A673 (cell line): ENCODE data around the gene EHHADH.

Experiments
- EZH2 ChIP-seq: fragments of 200-600 bp; sonication (generic); IDR thresholded peaks from 2 replicates; pipeline ENCODE4 v1.6.1; 2017; ENCODE audit warnings: borderline replicate concordance, low read depth, mild to moderate bottlenecking, mixed read lengths, antibody characterized with exemption, low read length; ENCODE audit not compliant: poor library complexity, severe bottlenecking
- TF ChIP-seq, protein P1 (sequence below): fragments of 300-800, 200-600 bp; sonication (generic); conservative IDR thresholded peaks from 2 replicates; pipeline ENCODE4 v1.5.1; 2017; ENCODE audit warnings: low read depth, mild to moderate bottlenecking, antibody characterized with exemption, low read length, moderate library complexity, mixed read lengths

DNA sequence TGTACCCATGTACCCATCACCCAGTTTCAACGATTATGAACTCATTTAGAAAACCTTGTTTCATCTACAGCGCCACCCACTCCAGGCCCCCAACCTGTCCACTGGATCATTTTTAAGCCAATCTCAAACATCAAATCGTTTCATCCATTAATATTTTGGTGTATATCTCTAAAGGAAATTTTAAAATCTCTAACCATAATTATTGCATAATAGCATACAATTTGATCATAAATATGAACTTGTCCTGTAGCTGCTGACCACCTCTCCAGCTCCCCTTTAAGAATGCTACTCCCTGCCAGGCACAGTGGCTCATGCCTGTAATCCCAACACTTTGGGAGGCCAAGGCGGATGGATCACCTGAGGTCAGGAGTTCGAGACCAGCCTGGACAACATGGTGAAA is 98.2 kb downstream of the EHHADH start:
- TF ChIP-seq, protein P1, sequence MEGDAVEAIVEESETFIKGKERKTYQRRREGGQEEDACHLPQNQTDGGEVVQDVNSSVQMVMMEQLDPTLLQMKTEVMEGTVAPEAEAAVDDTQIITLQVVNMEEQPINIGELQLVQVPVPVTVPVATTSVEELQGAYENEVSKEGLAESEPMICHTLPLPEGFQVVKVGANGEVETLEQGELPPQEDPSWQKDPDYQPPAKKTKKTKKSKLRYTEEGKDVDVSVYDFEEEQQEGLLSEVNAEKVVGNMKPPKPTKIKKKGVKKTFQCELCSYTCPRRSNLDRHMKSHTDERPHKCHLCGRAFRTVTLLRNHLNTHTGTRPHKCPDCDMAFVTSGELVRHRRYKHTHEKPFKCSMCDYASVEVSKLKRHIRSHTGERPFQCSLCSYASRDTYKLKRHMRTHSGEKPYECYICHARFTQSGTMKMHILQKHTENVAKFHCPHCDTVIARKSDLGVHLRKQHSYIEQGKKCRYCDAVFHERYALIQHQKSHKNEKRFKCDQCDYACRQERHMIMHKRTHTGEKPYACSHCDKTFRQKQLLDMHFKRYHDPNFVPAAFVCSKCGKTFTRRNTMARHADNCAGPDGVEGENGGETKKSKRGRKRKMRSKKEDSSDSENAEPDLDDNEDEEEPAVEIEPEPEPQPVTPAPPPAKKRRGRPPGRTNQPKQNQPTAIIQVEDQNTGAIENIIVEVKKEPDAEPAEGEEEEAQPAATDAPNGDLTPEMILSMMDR = no peak
- TF ChIP-seq EZH2 = no peak
